Heart left ventricle (tissue), 16 donors: ENCODE results near the gene EBF4. TPM values are rescaled to one million over a fixed set of nuclear protein-coding genes. Genes with fewer than 3 reads are reported as not detected.

Source experiments
- ATAC-seq, 4 donors: fragments of 200-7000 bp; cut with Tn5 transposase; one replicate each; pipeline ENCODE4 v1.9.1; 2020 to 2022; ENCODE audit warnings: moderate library complexity in 4 of 4, mild to moderate bottlenecking in 3 of 4, moderate number of reproducible peaks in 1 of 4
- DNase-seq, 5 donors: peaks; one replicate each; pipeline ENCODE4 v3.0.0-alpha.2; 2020
- H3K27ac ChIP-seq, 12 donors: fragments of 200-600 bp; sonication (generic) in 4 of 12; one replicate each; pipeline versions ENCODE4 v1.5.0 to v1.8.0; 2016 to 2022; ENCODE audit warnings: mild to moderate bottlenecking in 2 of 12
- H3K27me3 ChIP-seq, 9 donors: fragments of 200-600 bp; sonication (generic) in 2 of 9; one replicate each; pipeline versions ENCODE4 v1.5.1 to v1.8.0; 2016 to 2022; ENCODE audit warnings: mild to moderate bottlenecking in 3 of 9
- H3K36me3 ChIP-seq, 9 donors: fragments of 200-600 bp; sonication (generic) in 2 of 9; one replicate each; pipeline versions ENCODE4 v1.5.0 to v1.8.0; 2018 to 2022; ENCODE audit warnings: mild to moderate bottlenecking in 2 of 9
- H3K4me1 ChIP-seq, 12 donors: fragments of 200-600 bp; sonication (generic) in 4 of 12; one replicate each; pipeline versions ENCODE4 v1.5.0 to v1.8.0; 2016 to 2022; ENCODE audit warnings: mild to moderate bottlenecking in 3 of 12
- H3K4me3 ChIP-seq, 12 donors: fragments of 200-600 bp; sonication (generic) in 4 of 12; one replicate each; pipeline versions ENCODE4 v1.5.0 to v1.8.0; 2017 to 2022; ENCODE audit warnings: mild to moderate bottlenecking in 9 of 12, moderate library complexity in 4 of 12
- H3K9me3 ChIP-seq, 12 donors: fragments of 200-600 bp; sonication (generic) in 4 of 12; one replicate each; pipeline versions ENCODE4 v1.5.0 to v1.8.0; 2016 to 2022; ENCODE audit warnings: mild to moderate bottlenecking in 1 of 12
- CTCF ChIP-seq, 12 donors: fragments of 200-600 bp; sonication (generic) in 4 of 12; IDR thresholded peaks; one replicate each; pipeline versions ENCODE4 v1.5.0 to v1.8.0; 2018 to 2022; ENCODE audit warnings: antibody characterized with exemption in 12 of 12, mild to moderate bottlenecking in 5 of 12
- POLR2A ChIP-seq, 2 donors: fragments of 450-650 bp; IDR thresholded peaks; one replicate each; pipeline ENCODE4 v1.6.1; 2017; ENCODE audit warnings: antibody characterized with exemption in 2 of 2, mild to moderate bottlenecking in 2 of 2, moderate library complexity in 2 of 2
- WGBS, 4 donors: extraction: QIAGEN DNeasy Blood & Tissue Kit in 2 of 4; methylation state at CpG; one replicate each; pipeline versions ENCODE4 v1.1.5 to v1.1.7; 2013 to 2018; 5-methylcytosine and 5-hydroxymethylcytosine counted together
- intact Hi-C, 10 donors: fragments of 100-400 bp; cut with DNase I; formaldehyde crosslinking; loops; one replicate each; pipeline versions ENCODE4 v1.11.1 to v1.14.2; 2022
- long read RNA-seq, 3 donors: library from polyadenylated mRNA; unstranded; transcript quantifications; one replicate each; pipeline ENCODE4 v2.0.0, GENCODE V29; 2020 to 2021
- polyA plus RNA-seq, 2 donors: library from polyadenylated mRNA; stranded (reverse); fragments of 200-250 nt; gene quantifications; one replicate each; pipeline ENCODE4 v1.2.3, GENCODE V29; 2013
- total RNA-seq, 9 donors: library from RNA; depleted of rRNA in 2 of 9; stranded (reverse); fragments of >200 nt in 2 of 9; fragmentation: NEBNext Ultra II Directional in 3 of 9; extraction: Animal tissue kit (Norgen Biotek cat#: 25700) in 3 of 9; gene quantifications; one replicate each; pipeline versions ENCODE4 v1.1.0 to v1.2.4, GENCODE V29; 2016 to 2023
- donor health status: ischemic (EF 13 %, LVEDD 7.1; RV severe dilation, severe dysfunction).
- donor health status: healthy with polysubstance abuse.
- donor health status: DM: no; HTN: yes; CAD: no.
- donor health status: DM: no; HTN: no; CAD: no.
- donor health status: ischemic (EF 25% LVEDD 6.9; RV normal size, moderate dysfunction).
- donor health status: ischemic (EF 25% LVEDD 5.7; RV mildly dilated, moderate dysfunction).
- donor health status: healthy.
- donor health status: DM: yes; HTN: yes; CAD: no.
- donor health status: ischemic (EF 35%, LVEDD 5.7; RV mildly dilated, moderate dysfunction).
- donor health status: nonischemic (EF 11% LVEDD 7.7; RV severe dilation, severe dysfunction).
- donor health status: DM: yes; HTN: yes; CAD: no.
- donor health status: PGD.
- donor health status: ischemic (EF 29% LVEDD 5.4; RV normal size, mild dysfunction).
- donor health status: nonischemic (EF 23%, LVEDD 6.1; RV moderate dilation, normal function).

EBF4 gene
- total RNA-seq (1 to 10 TPM; 2.5 to 6.4 (median 4.2) TPM), polyA plus RNA-seq (1 to 10 TPM; 2.7 to 2.9 TPM)
- long read RNA-seq, donor 1, partial matches to known transcripts, result 1 of 2 reads
- long read RNA-seq, donor 1, other reads (novel, unspliced or antisense), result 0 of 2 reads
- long read RNA-seq, donor 2, result 0 reads
- long read RNA-seq, donor 3, partial matches to known transcripts, result 0 of 3 reads
- long read RNA-seq, donor 3, other reads (novel, unspliced or antisense), result 0 of 3 reads

GRCh38 chr20:2692036-2692885 is at the start of gene EBF4:
Gene EBF4, plus strand, starts transcription at chr20:2692780. Its CDS starts 866 bp downstream, at chr20:2693646.
- H3K4me1 ChIP-seq, result peaks cover 0 to 22% (median 4%) of the 10 kb centered on the region in 12 donors
- WGBS, 4 donors, result 2 to 9% (median 4%) methylated on average over 29 to 105 of the region's 106 CpGs
- intact Hi-C loops, result loop anchor here in 5 of 10 donors (5.0 to 10.0 kb wide), 4 partner anchors 50 to 163 kb away; partner anchors contain the start of genes PCED1A (in 2 of the 5) and VPS16 (in 2 of the 5)
- DNase-seq (peak; percentile 46 to 74 (median 59)), ATAC-seq (peak; percentile 21 to 68 (median 46))
- H3K27me3 ChIP-seq, result peaks cover 0 to 38% (median 4%) of the 10 kb centered on the region in 9 donors
- peak within 1 kb of the TSS; percentile 40 to 83 (median 62) for H3K4me3 ChIP-seq
- H3K36me3 ChIP-seq, result no peaks in the 10 kb centered on the region
- peak within 1 kb of the TSS; percentile 69 to 91 (median 86) for H3K27ac ChIP-seq
- H3K9me3 ChIP-seq, result no peaks in the 10 kb centered on the region
- TF ChIP-seq POLR2A (IDR thresholded peaks at IDR 0.05), result peak in 1 of 2 donors; percentile 72
- no peak for TF ChIP-seq CTCF (IDR thresholded peaks at IDR 0.05)

GRCh38 chr20:2643708-2644107 is 48.9 kb upstream of the EBF4 start:
- no peak for DNase-seq
- WGBS, 4 donors, result 33 to 96% (median 69%) methylated on average over 1 of the region's 1 CpG
- TF ChIP-seq CTCF (IDR thresholded peaks at IDR 0.05), result no peak
- TF ChIP-seq POLR2A (IDR thresholded peaks at IDR 0.05), result no peak
- no peaks in the 10 kb centered on the region for H3K9me3 ChIP-seq
- H3K27ac ChIP-seq, result no peak overlapping the region
- no peaks in the 10 kb centered on the region for H3K27me3 ChIP-seq
- intact Hi-C loops, result loop anchor here in 5 of 10 donors (2.0 to 10.0 kb wide), 3 partner anchors 116 to 119 kb away; no protein-coding TSS in a partner anchor
- no peak overlapping the region for H3K4me3 ChIP-seq
- peaks cover 0 to 3% (median 0%) of the 10 kb centered on the region in 12 donors for H3K4me1 ChIP-seq
- ATAC-seq, result no peak
- no peaks in the 10 kb centered on the region for H3K36me3 ChIP-seq

- Histone ChIP-seq H3K4me1 (peaks cover 4 to 28% (median 20%) of the 10 kb centered on the region in 12 donors), H3K36me3 (peaks cover 0 to 35% (median 32%) of the 10 kb centered on the region in 9 donors), H3K4me3 (peak within 1 kb of the TSS; percentile 71 to 99 (median 90)), H3K9me3 (no peaks in the 10 kb centered on the region), H3K27me3 (no peaks in the 10 kb centered on the region), H3K27ac (peak within 1 kb of the TSS; percentile 85 to 98 (median 94))
- WGBS, 4 donors, result 0 to 1% (median 0%) methylated on average over 46 to 101 of the region's 101 CpGs
- ATAC-seq (peak; percentile 96 to 98 (median 98)), DNase-seq (peak; percentile 92 to 97 (median 94))
- intact Hi-C loops, result loop anchor here in 1 of 10 donors (5.0 kb wide), 1 partner anchor 130 kb away; no protein-coding TSS in a partner anchor
- peak; percentile 18 to 94 for TF ChIP-seq POLR2A (IDR thresholded peaks at IDR 0.05)
- TF ChIP-seq CTCF (IDR thresholded peaks at IDR 0.05), result no peak
These were observed 40.5 kb upstream of the EBF4 start, which contains the start of gene NOP56 for GRCh38 chr20:2651772-2652723. Gene NOP56, plus strand, starts transcription at chr20:2652632. Its CDS starts 29 bp downstream, at chr20:2652661.
